NCI-H2081 (cell line): ENCODE results near the gene ADD3.

Source experiments
- DNase-seq, 2 experiments: peaks; one replicate each; lab custom pipeline; 2025; lab: John Stamatoyannopoulos, UW

ADD3 gene

DNA sequence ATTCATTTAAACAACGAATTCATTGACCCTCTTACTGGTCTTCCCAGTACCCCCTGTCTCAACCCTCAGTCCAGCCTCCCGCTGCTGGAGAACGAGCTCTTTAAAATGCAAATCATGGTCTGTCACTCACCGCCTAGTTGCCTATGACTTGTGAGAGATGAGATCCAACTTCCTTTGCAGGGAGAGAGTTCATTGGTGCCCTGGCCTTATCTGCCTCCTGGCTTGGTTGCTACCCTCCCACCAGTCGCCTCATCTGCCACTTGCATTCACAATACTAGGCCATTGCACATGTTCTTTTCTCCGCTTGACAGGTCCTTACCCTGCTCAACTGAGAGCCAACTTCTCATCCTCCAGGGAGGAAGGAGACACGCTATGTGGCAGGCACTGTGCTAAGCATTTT, 145.6 kb downstream of the ADD3 start:
- DNase-seq, result no peak

DNA sequence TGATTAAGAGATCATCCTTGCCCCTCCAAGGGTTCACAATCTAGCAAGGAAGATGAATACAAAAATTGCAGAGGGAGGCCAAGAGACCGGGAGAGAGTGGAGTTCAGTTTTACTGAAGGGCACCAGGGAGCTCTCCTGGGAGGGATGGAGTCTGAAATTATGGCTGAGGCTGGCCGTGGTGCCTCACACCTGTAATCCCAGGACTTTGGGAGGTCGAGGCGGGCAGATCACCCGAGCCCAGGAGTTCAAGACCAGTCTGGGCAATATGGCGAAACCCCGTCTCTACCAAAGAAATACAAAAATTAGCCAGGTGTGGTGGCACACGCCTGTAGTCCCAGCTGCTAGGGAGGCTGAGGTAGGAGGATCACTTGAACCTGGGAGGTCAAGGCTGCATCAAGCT, 148.3 kb downstream of the ADD3 start:
- DNase-seq, result no peak

DNA sequence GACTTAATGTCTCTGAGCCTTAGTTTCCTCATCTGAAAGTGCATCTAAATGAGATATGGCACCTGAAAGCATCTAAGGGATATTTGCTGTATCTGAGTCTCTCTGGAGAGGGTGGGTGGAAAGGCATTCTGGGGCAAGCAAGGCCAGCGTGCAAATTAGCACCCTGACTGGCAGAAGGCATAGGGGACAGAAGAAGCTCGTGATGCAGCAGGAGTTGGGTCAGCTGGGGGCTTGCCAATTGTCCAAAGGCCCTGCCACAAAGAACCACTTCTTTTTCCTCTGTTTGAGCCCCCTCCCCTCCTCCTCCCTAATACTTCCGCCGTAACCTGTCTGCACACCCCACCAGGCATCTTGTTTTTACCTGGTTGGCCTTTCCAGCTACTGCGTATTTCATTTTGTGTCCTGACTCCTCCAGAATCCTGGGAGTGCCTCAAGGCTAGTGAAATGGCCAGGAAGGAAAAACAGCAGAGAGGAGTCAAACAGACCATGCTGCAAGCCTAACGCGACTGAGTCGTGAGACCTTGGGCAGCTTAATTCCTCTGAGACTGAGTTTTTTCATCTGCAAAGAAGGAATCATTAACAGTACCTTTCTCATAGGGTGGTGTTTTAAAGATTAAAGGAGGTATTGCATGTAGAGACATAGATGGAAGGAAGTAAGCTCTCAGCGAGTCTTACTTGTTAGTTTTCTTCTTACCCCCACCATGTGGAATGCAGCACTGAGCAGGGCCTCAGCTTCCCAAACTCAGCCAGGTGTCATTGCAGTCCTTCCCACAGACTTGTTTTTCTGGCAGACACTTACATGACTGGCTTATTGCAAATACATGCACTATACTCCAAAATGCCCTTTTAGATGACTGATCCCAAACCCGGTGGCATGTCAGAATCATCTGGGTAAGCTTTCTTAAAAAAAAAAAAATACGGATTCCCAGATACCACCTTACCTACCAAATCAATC, 150.5 kb downstream of the ADD3 start:
- DNase-seq, result no peak

DNA sequence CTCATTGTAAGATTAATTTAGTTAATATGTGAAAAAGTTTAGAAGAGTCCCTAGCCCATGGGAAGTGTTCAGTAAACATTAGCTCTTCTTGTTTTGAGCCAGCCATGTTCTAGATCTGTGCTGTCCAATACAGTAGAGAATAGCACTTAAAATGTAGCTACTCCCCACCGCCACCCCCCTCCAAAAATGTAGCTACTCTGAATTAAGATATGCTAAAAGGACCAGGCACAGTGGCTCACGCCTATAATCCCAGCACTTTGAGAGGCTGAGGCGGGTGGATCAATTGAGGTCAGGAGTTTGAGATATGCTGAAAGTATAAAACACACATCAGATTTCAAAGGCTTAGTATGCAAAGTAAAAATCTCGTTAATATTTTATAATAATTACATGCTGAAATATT, 152.3 kb downstream of the ADD3 start:
- DNase-seq, result no peak

GRCh38 chr10:110160522-110160921, 152.7 kb downstream of the ADD3 start:
- no peak for DNase-seq

- no peak for DNase-seq
Measured at GRCh38 chr10:110162741-110163145, 155.0 kb downstream of the ADD3 start.

DNA sequence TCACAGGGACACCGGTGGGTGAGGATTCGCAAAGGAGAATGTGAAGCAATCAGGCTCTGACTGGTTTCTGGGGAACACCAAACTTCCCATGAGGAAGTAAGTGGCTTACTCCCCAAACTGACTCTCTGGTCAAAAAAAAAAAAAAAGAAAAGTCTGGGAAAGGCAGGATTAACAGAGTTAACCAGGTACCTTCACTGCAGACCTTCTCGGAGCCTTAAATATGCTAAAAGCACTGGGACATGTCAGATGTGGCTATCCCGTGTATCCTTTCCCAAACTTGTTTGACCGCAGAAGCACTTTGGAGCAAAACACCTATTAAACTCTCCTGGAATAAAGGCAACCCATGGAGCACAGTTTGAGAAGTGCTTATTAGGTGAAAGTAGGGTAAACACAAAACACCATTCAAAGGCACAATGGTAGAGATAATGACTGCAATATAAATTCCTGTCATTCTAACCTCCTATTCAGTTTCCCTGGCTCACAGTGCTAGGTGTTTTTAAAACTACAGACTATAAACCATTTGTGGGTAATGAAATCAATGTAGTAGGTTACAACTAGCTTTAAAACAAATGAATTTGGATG, 155.5 kb downstream of the ADD3 start:
- peak; percentile 54 to 86 for DNase-seq

GRCh38 chr10:110163841-110164240, 156.1 kb downstream of the ADD3 start:
- DNase-seq, result no peak

DNA sequence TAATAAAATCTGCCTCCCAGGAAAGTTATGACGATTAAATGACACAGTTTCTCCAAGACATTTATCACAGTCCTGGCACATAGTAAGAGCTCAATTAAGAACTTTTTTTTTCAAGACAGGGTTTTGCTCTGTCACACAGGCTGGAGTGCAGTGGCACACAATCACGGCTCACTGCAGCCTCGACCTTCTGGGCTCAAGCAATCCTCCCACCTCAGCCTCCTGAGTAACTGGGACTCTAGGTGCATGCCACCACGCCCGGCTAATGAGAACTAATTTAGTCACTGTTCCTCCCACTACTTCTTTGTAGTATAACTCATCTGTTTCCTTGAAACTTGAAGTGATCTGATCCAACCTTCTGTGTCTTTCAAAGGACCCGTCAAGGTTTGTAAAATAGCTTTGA, 157.5 kb downstream of the ADD3 start:
- no peak for DNase-seq

- DNase-seq, result no peak
Measured at GRCh38 chr10:110167149-110167548, 159.4 kb downstream of the ADD3 start.

- DNase-seq, result no peak
Measured at GRCh38 chr10:110168601-110169481, 161.1 kb downstream of the ADD3 start.

- no peak for DNase-seq
Measured at GRCh38 chr10:110169586-110169985, 161.8 kb downstream of the ADD3 start.

GRCh38 chr10:110170142-110170971, 162.6 kb downstream of the ADD3 start:
- DNase-seq, result no peak

- no peak for DNase-seq
Measured at GRCh38 chr10:110171032-110171431, 163.2 kb downstream of the ADD3 start.

- DNase-seq, result no peak
Measured at GRCh38 chr10:110172155-110172554, 164.4 kb downstream of the ADD3 start.

DNA sequence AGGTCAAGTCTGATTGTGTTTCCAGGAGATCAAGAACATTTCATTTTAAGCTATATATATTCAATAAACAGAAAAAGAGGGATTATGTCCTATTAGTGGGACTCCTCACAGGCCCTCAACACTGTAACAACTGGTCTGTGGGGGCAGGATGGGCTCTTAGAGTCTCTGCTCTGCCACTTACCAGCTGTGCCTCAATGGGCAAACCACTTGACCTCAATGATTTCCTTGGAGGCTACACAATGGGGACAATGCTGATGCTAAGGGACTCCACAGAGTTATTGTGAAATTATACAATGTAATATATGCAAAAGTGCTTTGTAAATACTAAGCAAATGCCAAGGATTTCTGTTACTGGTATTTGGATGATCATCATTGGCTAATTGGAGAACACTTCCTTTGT, 166.4 kb downstream of the ADD3 start:
- no peak for DNase-seq

- DNase-seq, result no peak
Measured at GRCh38 chr10:110174816-110175215, 167.0 kb downstream of the ADD3 start.

DNA sequence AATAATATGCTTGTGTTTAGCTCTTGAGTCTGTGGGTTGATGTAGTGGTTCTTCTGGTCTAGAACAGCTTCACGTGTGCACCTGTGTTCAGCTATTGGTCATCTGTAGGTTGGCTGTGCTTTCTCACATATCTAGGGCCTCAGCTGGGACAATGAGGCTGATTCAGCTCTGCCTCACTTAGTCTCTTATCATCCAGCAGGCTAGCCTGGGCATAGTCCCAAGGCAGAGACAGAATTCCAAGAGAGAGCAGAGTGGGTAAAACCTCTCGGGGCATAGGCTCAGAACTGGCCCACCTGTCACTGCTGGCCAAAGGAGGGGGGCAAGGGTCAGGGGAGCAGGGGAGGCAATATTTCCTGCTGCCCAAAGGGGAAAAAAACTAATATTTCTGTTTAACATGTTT, 167.6 kb downstream of the ADD3 start:
- no peak for DNase-seq

GRCh38 chr10:110176141-110177030, 168.6 kb downstream of the ADD3 start:
- no peak for DNase-seq

DNA sequence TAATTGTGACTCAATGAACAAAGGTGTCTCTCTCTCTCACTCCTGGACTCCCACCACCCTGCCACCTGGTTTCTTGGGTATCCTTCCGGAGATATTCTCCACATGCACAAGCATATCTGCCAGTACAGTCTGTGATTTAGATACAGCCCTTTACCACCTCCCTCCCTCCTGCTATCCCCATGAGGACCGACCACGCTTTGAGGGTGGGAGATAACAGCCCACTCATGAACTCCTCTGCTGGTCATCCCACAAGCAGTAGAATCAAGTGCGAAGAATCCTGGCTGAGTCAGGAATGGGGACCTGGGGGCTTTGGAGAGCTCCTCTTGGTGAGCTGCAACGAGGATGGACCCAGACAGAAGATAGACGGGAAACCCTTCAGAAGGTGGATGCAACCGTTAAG, 171.4 kb downstream of the ADD3 start:
- no peak for DNase-seq

- no peak for DNase-seq
Measured at GRCh38 chr10:110181451-110181850, 173.7 kb downstream of the ADD3 start.
